NOMO-1 treated with DMSO at 0.1 percent for 48 hours (cell line): ENCODE data around the gene RPH3AL.
"Not testable (repeated sequence)": the region's sequence is repeated elsewhere in the genome, so short reads cannot be mapped to it uniquely, and the experiment has no call there.

ENCODE experiments used
- DNase-seq: peaks from one replicate; lab custom pipeline; 2025; ENCODE audit not compliant: unreplicated experiment; lab: John Stamatoyannopoulos, UW

RPH3AL gene

DNA sequence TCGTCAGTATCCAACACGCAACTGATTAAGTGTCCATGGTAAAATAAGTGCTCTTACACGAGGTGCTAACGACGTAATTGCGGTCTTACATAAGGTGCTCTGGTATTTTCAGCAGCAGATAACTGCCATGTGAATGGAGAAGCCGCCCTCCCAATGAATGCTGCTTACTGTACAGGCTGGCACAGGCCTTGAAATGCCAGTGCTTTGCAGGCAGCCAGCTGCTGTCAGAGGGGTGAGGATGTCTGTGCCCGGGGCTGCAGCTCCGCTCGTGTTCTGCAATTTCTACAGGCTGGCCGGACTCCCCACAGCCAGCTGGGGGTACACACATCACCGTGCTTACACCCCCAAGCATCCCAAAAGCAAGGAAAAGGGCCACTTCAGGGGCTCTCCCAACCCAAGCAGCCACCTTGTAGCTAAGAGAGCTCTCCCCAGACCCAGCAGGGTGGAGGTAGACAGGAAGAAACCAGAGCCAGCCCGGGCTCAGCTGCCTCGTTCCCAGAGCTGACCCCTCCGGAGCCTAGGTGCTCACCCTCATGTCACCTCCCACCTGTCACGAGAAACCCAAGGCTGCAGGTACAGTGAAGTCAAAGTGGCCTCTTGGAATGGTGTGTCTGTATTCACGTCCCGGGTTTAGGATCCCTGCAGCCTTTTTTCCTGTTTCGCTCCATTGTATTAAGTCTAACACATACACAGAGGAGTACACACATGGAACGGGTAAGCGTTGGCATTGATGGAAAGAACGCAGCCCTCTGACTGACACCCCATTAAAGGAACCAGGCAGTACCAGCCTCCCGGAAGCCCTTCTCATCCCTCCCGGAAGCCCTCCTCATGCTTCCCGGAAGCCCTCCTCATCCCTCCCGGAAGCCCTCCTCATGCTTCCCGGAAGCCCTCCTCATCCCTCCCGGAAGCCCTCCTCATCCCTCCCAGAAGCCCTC lies 27.2 kb upstream of the RPH3AL start:
- DNase-seq: no peak

DNA sequence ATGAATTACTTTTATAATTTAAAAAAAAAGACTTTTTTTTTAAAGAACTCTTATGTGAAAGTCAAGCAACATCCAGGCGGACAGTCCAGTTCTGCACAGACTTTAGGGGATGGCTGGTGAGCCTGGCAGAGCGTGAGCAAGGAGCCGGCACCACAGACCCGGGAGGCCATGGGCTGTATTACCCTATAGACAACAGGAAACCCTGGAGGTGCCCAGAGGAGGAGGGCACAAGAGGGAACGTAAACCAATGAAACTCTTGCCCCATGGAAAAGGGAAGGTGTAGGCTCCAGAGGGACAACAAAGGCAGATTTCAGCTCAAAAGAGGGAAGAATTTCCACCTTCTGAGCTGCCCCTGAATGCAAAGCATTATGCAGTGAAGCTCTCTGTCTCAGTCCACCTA lies 25.5 kb upstream of the RPH3AL start:
- DNase-seq: no peak

DNA sequence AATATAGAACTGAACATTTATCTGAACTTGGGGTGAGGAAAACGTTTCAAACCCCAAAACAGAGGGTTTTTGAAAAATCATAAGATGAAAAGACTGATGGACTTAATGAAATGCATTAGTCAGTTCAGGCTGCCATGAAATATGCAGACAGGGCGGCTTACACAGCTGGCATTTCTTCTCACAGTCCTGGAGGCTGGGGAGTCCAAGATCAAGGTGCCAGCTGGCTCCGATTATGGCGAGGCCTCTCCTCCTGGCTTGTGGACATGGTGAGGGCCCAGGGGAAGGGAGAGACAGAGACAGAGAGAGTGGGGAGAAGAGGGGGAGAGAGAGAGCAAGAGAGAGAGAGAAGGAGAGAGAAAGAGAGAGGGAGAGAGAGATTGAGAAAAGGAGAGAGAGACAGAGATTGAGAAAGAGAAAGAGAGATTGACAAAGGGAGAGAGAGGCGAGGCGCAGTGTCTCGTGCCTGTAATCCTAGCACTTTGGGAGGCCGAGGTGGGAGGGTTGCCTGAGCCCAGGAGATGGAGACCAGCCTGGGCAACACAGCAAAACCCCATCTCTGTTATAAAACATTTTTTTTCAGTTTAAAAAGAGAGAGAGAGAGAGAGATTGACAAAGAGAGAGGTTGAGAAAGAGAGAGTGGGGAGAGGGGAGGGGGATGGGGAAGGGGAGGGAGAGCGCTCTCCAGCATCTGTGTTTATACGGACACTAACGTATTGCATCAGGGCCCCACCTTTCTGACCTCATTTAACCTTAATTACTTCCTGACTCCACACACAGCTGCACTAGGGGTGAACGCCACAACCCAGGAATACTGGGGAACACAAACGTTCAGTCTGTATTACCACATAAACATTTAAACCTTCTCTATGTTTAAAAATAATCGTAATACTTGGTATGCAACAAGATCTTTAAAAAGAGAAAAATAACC lies 24.6 kb upstream of the RPH3AL start:
- DNase-seq: peak; percentile 40

DNA sequence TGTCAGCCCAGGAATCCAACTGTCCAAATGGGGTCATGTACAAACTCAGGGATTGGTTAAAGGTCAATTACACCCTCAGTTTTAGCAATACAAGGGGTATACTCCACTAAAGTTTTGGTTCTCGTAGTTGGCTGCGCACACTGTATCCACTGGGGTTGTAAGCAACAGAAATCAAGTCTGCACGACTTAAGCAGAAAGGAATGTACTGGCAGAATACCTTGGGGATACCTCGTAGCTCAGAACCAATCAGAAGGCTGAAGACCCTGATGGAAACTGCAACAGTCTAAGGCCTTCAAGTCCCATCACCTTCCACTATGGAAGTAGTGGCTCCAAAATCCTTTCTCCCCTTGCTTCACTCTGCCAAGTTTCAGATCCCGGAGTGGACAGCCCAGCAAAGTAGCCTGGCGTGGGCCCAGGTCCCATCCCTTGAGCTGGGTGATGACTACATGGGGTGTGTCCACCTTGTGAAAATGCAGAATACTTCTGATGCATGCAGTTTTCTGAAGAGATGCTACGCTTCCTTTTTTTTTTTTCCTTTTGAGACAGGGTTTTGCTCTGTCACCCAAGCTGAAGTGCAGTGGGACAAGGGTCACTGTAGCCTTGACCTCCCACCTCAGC lies 21.1 kb upstream of the RPH3AL start:
- DNase-seq: no peak

DNA sequence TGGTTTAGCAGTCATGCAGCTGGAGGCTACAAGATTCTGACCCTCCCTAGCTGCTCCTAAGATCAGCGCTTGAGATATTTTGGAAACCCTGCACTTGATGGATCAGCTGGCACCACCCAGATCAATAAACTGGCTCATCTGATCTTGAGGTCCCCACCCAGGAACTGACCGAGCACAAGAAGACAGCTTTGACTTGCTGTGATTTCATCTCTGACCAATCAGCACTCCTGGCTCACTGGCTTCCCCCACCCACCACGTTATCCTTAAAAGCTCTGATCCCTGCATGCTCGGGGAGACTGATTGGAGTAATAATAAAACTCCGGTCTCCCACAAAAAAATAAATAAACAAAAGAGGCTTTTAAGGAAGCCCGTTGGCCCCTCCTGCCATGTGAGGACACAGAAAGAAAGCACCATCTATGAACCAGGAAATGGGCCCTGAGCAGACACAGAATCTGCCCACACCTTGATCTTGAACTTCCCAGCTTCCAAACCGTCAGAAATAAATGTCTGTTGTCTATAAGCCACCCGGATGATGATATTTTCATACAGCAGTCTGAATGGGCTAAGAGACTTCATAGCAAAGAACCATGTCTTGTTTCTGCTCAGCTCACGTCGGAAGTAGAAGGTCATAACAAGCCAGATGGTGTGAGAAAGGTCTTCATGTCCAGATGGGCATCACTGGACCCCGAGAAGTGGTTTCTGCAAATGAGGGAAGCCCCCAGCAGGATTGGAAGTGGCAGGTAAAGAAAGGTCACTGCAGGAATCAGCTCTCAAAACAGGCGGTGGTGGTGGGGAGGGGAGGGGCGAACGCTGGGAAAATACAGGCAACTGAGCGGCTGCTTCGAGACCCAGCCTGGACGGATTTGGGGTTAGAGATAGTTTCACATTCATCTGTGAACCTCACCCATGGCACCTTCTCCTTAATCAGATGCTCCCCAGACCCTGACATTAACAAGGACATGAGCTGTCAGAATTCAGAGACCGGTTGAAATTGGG lies 19.8 kb upstream of the RPH3AL start:
- no peak for DNase-seq

DNA sequence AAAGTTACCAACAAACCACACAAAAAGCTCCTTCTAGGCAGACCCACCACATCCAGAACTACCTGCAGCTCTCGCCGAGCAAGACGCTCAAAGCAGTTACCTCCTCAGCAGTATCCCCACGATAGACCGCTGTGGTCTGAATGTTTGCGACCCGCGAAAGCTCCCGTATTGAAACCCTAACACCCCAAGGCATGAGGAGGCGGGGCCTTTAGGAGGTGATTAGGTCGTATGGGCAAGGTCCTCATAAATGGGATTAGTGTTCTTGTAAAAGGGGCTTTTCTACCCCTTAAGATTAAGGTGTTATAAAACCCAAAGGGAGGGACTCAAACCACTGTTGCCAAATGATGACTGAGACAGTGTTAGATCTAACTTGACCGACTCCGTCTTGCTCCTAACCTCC lies 19.0 kb upstream of the RPH3AL start:
- no peak for DNase-seq

DNA sequence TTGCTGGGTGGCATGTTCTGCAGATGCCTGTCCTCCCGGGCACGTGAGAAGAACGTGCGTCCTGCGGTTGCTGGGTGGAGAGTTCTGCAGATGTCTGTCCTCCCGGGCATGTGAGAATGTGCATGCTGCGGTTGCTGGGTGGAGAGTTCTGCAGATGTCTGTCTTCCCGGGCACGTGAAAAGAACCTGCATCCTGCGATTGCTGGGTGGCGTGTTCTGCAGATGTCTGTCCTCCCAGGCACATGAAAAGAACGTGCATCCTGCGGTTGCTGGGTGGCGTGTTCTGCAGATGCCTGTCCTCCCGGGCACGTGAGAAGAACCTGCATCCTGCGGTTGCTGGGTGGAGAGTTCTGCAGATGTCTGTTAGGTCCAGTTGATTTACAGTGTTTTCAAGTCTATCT lies 15.0 kb upstream of the RPH3AL start:
- not testable (repeated sequence) for DNase-seq

DNA sequence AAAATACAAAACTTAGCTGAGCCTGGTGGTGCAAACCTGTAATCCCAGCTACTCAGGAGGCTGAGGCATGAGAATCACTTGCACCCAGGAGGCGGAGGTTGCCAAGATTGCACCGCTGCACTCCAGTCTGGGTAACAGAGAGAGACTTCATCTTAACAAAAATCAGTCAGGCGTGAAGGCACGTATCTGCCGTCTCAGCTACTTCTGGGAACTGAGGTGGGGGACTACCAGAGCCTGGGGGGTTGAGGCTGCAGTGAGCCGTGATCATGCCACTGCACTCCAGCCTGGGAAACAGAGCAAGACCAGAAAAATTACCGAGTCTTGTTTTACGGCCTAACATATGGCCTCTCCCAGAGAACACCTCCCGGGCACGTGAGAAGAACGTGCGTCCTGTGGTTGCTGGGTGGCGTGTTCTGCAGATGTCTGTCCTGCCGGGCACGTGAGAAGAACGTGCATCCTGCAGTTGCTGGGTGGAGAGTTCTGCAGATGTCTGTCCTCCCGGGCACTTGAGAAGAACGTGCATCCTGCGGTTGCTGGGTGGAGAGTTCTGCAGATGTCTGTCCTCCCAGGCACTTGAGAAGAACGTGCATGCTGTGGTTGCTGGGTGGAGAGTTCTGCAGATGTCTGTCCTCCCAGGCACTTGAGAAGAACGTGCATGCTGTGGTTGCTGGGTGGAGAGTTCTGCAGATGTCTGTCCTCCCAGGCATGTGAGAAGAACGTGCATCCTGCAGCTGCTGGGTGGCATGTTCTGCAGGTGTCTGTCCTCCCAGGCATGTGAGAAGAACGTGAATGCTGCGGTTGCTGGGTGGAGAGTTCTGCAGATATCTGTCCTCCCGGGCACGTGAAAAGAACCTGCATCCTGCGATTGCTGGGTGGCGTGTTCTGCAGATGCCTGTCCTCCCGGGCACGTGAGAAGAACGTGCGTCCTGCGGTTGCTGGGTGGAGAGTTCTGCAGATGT lies 14.3 kb upstream of the RPH3AL start:
- DNase-seq: not testable (repeated sequence)

DNA sequence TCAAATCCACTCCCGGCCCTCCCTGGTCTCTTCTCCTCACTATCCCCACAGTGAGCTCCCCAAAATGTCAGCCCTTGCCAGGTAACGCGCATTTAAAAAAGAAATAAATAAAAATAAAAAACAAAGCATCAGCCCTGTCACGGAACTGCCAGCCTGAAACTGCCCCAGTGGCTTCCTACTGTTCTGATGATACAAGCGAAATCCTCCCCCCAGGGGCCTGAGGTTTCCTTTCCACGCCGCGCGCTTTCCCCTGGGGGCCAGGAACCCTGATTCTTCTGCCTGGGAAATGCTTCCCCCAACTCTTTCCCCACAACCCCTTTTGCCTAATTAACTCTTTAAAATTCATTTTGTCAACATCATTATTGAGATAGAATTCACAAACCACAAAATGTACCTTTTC lies 12.2 kb upstream of the RPH3AL start:
- DNase-seq: no peak

DNA sequence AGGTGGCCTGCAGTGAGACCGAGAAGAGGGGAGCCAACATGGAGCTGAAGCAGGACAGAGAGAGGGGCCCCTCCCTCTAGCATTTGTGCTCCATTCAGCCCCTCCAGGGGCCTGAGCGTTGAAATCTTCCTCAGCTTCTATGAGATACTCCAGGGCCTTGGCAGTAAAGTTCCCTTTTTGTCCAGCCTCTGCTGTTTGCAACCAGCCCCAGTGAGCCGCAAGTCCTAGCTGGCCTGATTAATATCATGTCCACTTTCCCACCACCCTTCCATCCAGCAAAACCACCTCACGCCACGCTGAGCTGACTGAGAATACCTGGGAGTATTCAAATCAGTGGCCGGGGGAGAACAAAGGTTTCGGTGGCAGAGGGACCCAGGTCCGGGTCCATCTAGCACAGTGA lies 11.7 kb upstream of the RPH3AL start:
- no peak for DNase-seq

DNA sequence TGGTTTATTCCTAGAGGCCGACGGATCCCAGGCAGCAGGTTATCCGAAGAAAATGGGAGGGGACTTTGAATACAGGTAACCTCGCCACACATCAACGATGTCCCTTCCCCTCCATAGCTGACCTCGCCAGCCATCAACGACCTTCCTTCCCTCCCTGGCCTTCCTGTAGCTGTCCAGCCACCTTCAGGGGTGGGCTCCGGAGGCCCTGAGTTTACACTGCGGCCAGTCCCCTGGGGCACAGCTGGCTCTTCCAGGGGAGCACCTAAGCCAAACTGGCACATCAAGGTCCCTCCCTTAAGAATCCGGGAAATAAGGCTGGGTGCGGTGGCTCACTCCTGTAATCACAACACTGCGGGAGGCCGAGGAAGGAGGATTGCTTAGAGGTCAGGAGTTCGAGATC lies 10.1 kb upstream of the RPH3AL start:
- DNase-seq: no peak

DNA sequence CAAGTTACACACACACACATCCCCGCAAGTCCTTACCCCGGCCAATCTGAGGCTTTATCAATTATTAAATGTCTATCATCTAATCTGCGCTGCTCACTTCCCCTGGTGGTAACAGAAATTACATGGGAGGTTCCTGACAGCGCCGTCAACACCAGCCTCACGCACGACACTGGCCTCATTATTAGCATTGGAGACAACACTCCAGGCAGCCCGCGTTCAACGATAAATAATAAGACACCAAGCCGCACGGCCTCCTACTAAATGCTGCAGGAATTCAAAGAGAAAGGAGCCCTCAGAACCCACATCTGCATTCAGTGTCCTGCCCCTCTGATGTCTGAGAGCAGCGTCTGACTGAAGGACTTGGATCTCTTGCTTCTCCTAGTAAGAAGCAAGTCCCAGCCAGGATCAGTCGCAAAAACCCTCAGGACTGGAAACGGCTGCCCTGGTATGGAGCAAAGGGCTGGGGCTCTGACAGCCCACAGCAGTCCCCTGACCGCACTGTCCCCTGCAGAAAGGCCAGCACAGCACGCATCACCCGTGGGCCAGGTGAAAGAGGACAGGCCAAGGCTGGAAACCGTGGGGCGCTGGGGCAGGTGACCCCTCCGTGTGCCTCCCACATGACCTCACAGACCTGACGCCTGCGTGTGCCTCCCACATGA lies 7.6 kb upstream of the RPH3AL start:
- DNase-seq: no peak

DNA sequence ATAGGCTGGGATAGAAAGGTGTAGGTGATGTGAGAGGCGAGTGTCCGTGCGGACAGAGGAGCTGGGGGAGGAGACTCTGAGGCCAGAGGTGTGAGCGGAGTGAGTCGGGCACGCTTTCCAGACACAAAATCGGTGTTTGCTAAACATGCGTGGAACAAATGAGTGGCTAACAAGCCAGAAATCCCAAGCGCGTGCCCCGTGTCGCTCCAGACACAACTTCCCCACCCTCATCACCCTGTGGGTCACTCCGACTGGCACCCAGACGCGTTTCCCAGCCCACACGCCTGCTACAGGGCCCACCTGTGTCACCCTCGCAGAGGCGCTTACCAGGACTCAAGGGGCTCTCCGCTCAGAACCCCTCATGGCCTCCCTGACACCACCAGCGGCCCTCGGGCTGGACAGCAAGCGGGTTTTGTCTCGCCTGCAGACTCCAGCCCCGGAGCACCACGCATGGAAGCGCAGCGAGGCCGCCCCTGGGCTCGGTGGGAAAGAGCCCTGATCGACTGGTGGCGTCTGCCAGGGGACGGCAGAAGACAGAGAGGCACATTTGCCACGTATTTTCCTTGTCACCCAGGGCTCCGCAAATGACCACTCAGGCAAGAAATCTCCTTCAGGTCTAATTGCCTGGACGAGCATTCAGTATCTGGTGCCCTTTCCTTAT lies 6.0 kb upstream of the RPH3AL start:
- DNase-seq: no peak

DNA sequence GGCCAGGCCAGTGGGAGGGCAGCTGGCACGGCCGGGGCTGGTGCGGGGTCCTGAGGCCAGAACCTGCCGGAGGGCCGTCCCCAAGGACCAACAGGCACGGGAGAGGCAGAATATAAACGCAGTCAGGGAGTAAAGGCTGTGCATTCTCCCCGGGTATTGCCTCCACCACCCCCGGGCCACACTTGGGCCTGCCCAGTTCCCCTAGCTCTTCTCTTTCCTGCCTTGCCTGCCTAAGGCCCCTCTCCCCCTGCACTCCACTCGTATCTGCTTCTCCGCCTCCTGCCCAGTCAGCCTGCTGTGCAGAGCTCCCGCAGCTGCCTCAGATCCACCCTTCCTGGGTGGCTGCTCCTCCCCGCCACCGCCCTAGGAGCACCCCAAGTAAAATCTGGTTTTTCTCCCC lies 5.0 kb upstream of the RPH3AL start:
- DNase-seq: no peak

DNA sequence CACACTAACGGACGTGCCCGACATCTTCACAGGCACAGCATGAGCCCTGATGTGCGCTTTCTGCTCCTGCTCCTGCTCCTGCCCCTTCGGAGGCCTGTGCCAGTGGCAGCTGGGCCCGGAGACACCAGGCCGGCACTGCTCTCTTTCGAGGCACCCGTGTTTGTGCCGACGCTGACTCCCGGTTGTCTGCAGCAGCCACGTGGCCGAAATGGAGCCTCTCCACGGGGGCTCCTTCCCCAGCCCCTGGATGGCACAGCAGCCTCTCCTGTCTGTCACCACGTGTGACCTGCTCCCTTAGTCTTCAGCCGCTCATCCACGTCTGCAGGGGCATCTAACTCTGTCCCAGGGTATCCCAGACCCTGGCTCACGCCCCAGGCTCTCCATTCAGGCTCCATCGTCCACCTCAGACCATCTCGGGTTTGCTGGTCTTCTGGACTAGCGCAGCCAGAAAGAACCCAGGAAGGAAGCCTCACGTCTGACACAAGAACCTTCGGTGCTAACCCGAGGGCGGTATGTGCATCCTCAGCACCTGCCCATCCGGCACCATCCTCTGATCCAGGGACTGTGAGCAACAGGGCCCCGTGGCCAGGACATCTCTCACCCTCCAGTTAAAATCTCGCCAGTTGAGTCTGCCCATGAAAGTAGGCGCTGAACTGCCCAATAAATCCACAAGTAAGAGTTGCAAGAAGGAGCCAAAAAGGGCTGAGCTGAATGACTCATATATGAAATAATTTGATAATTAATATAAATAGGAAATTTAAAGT lies 4.2 kb upstream of the RPH3AL start:
- no peak for DNase-seq

DNA sequence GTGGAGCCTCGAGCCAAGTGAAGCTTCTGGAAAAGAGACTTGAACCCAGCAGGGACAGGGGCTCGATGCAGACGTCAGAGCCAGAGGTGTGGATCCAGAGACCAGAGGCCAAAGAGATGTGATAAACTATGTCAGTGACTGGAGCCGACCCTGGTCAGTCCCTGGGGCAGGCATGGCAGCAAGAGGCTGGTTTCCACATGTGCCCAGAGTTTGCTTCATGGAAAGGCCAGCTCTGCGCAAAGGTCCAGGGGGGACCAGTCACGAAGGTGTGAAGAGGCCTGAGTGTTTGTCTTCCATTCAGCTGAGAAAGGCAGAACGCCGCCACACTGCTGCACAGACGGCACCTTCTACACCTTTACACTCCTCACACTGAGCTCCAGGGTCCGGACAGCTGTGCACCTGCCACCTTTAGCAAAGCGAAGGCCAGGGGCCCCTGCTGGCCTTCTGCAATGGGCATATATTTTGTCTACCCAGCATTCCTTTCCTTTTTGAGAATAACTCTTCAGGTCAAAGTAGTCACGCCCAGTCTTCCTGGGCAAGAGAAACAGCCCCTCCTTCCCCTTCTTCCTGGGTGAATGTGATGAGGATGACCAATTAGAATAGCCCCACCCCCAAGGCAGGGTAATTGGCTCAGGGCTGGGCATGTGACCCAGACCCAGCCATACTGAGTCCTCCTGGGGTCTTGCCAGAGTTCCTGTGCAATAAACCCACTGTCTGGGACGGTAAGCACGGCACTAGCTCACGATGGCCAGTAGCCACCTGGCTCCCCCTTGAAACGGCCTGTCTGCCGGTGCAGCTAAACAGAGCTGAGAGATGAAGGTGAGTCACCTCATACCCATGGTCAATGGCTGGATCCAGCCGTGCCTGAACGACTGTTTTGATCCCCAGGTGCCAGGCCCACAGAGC lies 2.3 kb upstream of the RPH3AL start:
- no peak for DNase-seq
